ENCODE measurements around the gene ZNF341. TPM values are rescaled to one million over a fixed set of nuclear protein-coding genes. Genes with fewer than 3 reads are reported as not detected.
"Not testable (repeated sequence)": the region's sequence is repeated elsewhere in the genome, so short reads cannot be mapped to it uniquely, and the experiment has no call there.

The ZNF341 gene
- total RNA-seq, 1 donor from 2014 or later = 0.99 TPM

- no peak for DNase-seq (ENCODE audit: low read depth in 2 of 2)
Observed at GRCh38 chr20:33728463-33728862, 3.3 kb upstream of the ZNF341 start.

GRCh38 chr20:33729101-33729500 is 2.7 kb upstream of the ZNF341 start:
- DNase-seq (ENCODE audit: low read depth in 2 of 2) = no peak

- DNase-seq (ENCODE audit: low read depth in 2 of 2) = no peak
Observed at GRCh38 chr20:33730946-33731692, 677 bp upstream of the ZNF341 start.

- DNase-seq (ENCODE audit: low read depth in 2 of 2) = no peak
Observed at GRCh38 chr20:33732166-33732970, 572 bp downstream of the ZNF341 start.

- peak; percentile 59 to 74 for DNase-seq (ENCODE audit: low read depth in 2 of 2)
Observed at GRCh38 chr20:33733654-33734576, 2.1 kb downstream of the ZNF341 start.

- no peak for DNase-seq (ENCODE audit: low read depth in 2 of 2)
Observed at GRCh38 chr20:33736962-33737361, 5.2 kb downstream of the ZNF341 start.

- no peak for DNase-seq (ENCODE audit: low read depth in 2 of 2)
Observed at GRCh38 chr20:33739493-33739892, 7.7 kb downstream of the ZNF341 start.

- no peak for DNase-seq (ENCODE audit: low read depth in 2 of 2)
Observed at GRCh38 chr20:33740189-33740588, 8.4 kb downstream of the ZNF341 start.

- no peak for DNase-seq (ENCODE audit: low read depth in 2 of 2)
Observed at GRCh38 chr20:33744181-33744580, 12.4 kb downstream of the ZNF341 start.

GRCh38 chr20:33744773-33745385 is 13.1 kb downstream of the ZNF341 start:
- DNase-seq (ENCODE audit: low read depth in 2 of 2) = no peak

- DNase-seq (ENCODE audit: low read depth in 2 of 2) = no peak
Observed at GRCh38 chr20:33746325-33746998, 14.7 kb downstream of the ZNF341 start.

GRCh38 chr20:33751775-33752174 is 20.0 kb downstream of the ZNF341 start:
- DNase-seq (ENCODE audit: low read depth in 2 of 2) = no peak

- no peak for DNase-seq (ENCODE audit: low read depth in 2 of 2)
Observed at GRCh38 chr20:33753143-33753542, 21.3 kb downstream of the ZNF341 start.

GRCh38 chr20:33753763-33754162 is 22.0 kb downstream of the ZNF341 start:
- peak; percentile 17 to 34 for DNase-seq (ENCODE audit: low read depth in 2 of 2)

- not testable (repeated sequence) for DNase-seq (ENCODE audit: low read depth in 2 of 2)
Observed at GRCh38 chr20:33755936-33756490, 24.2 kb downstream of the ZNF341 start.

- no peak for DNase-seq (ENCODE audit: low read depth in 2 of 2)
Observed at GRCh38 chr20:33757046-33757445, 25.2 kb downstream of the ZNF341 start.

GRCh38 chr20:33757458-33757857 is 25.7 kb downstream of the ZNF341 start:
- no peak for DNase-seq (ENCODE audit: low read depth in 2 of 2)

- no peak for DNase-seq (ENCODE audit: low read depth in 2 of 2)
Observed at GRCh38 chr20:33761698-33762250, 30.0 kb downstream of the ZNF341 start.

- DNase-seq (ENCODE audit: low read depth in 2 of 2) = no peak
Observed at GRCh38 chr20:33765099-33765498, 33.3 kb downstream of the ZNF341 start.

- DNase-seq (ENCODE audit: low read depth in 2 of 2) = no peak
Observed at GRCh38 chr20:33765592-33765991, 33.8 kb downstream of the ZNF341 start.

Measured in lung microvascular endothelial cell (primary cell).